ENCODE results near the gene AGAP1. TPM values are rescaled to one million over a fixed set of nuclear protein-coding genes. Genes with fewer than 3 reads are reported as not detected.

AGAP1 gene
- polyA plus RNA-seq, 1 donor from 2014 or later = 17.4 TPM

DNA sequence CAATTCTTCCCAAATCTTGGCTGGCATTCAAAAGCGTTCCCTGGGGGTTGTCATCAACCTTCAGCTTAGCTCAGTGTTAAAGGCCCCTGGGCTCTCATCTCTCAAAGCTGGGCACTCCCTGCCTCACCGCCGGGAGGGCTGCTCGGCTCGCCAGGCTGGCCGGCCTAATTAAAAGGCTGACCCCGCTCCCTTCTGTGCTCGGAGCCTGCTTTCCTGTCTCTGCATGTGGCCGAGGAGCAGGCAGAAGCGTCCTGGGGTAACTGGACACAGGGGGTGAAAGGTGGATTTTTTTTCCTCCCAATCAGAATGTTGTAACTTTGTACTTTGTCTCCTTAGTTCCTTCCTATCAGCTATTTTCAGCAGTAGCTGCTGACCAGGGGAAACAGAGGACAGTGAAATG lies 443.2 kb downstream of the AGAP1 start:
- Histone ChIP-seq H3K4me3 (ENCODE audit: low read length) (no peak overlapping the region), H3K9ac (ENCODE audit: low read length) (no peak overlapping the region), H3K9me3 (ENCODE audit: low read length) (no peaks in the 10 kb centered on the region), H3K9me2 (ENCODE audit: insufficient read depth, low read length) (no peaks in the 10 kb centered on the region), H3F3A (ENCODE audit: insufficient read depth, low read length, poor library complexity, severe bottlenecking) (no peaks in the 10 kb centered on the region), H2AFZ (ENCODE audit: low read depth, low read length) (no peak overlapping the region), H3K27ac (ENCODE audit: low read length) (no peak overlapping the region), H3K79me2 (replicated peaks; ENCODE audit: insufficient read depth, low read length) (no peaks in the 10 kb centered on the region), H3K36me3 (ENCODE audit: insufficient read depth, low read length) (no peaks in the 10 kb centered on the region), H4K20me1 (ENCODE audit: insufficient read depth) (no peaks in the 10 kb centered on the region), H3K4me2 (ENCODE audit: low read length) (no peak overlapping the region), H3K27me3 (ENCODE audit: insufficient read depth, low read depth, low read length) (no peaks in the 10 kb centered on the region)
- no peak for TF ChIP-seq REST (IDR thresholded peaks at IDR 0.05; ENCODE audit: borderline replicate concordance)
- no peak for TF ChIP-seq POLR2AphosphoS5 (IDR thresholded peaks at IDR 0.05)
- TF ChIP-seq MXI1 (conservative IDR thresholded peaks at IDR 0.05; ENCODE audit: poor library complexity, severe bottlenecking) = no peak
- no peak for TF ChIP-seq CTCF (IDR thresholded peaks at IDR 0.05; ENCODE audit: poor library complexity, severe bottlenecking)
- TF ChIP-seq EP300 (conservative IDR thresholded peaks at IDR 0.05; ENCODE audit: poor library complexity, severe bottlenecking) = no peak
- no peak for TF ChIP-seq EZH2 (IDR thresholded peaks at IDR 0.05; ENCODE audit: borderline replicate concordance, insufficient read depth, low read length, poor library complexity, severe bottlenecking)
- no peak for TF ChIP-seq RAD21 (conservative IDR thresholded peaks at IDR 0.05)
- TF ChIP-seq TAF1 (IDR thresholded peaks at IDR 0.05; ENCODE audit: low read depth) = no peak
- TF ChIP-seq SMC3 (conservative IDR thresholded peaks at IDR 0.05; ENCODE audit: poor library complexity) = no peak

DNA sequence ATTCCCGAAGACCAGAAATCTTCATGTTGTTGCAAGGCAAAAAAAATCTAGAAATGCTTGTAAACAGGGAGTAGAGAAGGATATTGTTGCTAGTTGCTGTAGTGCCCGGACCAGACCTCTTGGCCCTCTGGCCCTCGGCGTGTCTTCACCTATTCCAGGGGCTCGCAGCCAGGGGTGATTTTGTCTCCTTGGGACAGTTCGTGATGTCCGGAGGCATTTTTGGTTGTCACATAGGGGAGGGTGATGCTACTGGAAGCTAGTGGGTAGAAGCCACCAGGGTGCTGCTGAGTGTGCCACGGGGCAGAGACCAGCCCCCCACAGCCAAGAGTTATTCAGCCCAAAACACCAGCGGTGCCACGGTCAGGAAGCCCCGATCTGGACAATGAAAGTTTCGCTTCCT lies 443.7 kb downstream of the AGAP1 start:
- Histone ChIP-seq H3K9me2 (ENCODE audit: insufficient read depth, low read length) (no peaks in the 10 kb centered on the region), H3K9me3 (ENCODE audit: low read length) (no peaks in the 10 kb centered on the region), H3K79me2 (replicated peaks; ENCODE audit: insufficient read depth, low read length) (no peaks in the 10 kb centered on the region), H3K4me3 (ENCODE audit: low read length) (no peak overlapping the region), H3F3A (ENCODE audit: insufficient read depth, low read length, poor library complexity, severe bottlenecking) (no peaks in the 10 kb centered on the region), H3K36me3 (ENCODE audit: insufficient read depth, low read length) (no peaks in the 10 kb centered on the region), H3K27ac (ENCODE audit: low read length) (no peak overlapping the region), H3K4me2 (ENCODE audit: low read length) (no peak overlapping the region), H4K20me1 (ENCODE audit: insufficient read depth) (no peaks in the 10 kb centered on the region), H3K27me3 (ENCODE audit: insufficient read depth, low read depth, low read length) (no peaks in the 10 kb centered on the region), H3K9ac (ENCODE audit: low read length) (no peak overlapping the region), H2AFZ (ENCODE audit: low read depth, low read length) (no peak overlapping the region)
- no peak for TF ChIP-seq TAF1 (IDR thresholded peaks at IDR 0.05; ENCODE audit: low read depth)
- no peak for TF ChIP-seq SMC3 (conservative IDR thresholded peaks at IDR 0.05; ENCODE audit: poor library complexity)
- no peak for TF ChIP-seq EP300 (conservative IDR thresholded peaks at IDR 0.05; ENCODE audit: poor library complexity, severe bottlenecking)
- no peak for TF ChIP-seq REST (IDR thresholded peaks at IDR 0.05; ENCODE audit: borderline replicate concordance)
- TF ChIP-seq RAD21 (conservative IDR thresholded peaks at IDR 0.05) = no peak
- TF ChIP-seq MXI1 (conservative IDR thresholded peaks at IDR 0.05; ENCODE audit: poor library complexity, severe bottlenecking) = no peak
- no peak for TF ChIP-seq CTCF (IDR thresholded peaks at IDR 0.05; ENCODE audit: poor library complexity, severe bottlenecking)

Measured in neural cell (in vitro differentiated cells).